Vagina (tissue), 2 donors: ENCODE results near the gene PIK3R6.

Experiments used
- POLR2A ChIP-seq, 2 donors: fragments of 450-650 bp; IDR thresholded peaks; one replicate each; pipeline ENCODE4 v1.6.1; 2017; ENCODE audit warnings: antibody characterized with exemption in 2 of 2, mild to moderate bottlenecking in 2 of 2, moderate library complexity in 2 of 2
- POLR2AphosphoS5 ChIP-seq, 2 donors: sonication (generic); formaldehyde crosslinking; IDR thresholded peaks; one replicate each; pipeline ENCODE4 v1.9.0; 2017; ENCODE audit warnings: antibody characterized with exemption in 2 of 2, mild to moderate bottlenecking in 2 of 2, low read depth in 1 of 2; ENCODE audit not compliant: insufficient read depth in 1 of 2

DNA sequence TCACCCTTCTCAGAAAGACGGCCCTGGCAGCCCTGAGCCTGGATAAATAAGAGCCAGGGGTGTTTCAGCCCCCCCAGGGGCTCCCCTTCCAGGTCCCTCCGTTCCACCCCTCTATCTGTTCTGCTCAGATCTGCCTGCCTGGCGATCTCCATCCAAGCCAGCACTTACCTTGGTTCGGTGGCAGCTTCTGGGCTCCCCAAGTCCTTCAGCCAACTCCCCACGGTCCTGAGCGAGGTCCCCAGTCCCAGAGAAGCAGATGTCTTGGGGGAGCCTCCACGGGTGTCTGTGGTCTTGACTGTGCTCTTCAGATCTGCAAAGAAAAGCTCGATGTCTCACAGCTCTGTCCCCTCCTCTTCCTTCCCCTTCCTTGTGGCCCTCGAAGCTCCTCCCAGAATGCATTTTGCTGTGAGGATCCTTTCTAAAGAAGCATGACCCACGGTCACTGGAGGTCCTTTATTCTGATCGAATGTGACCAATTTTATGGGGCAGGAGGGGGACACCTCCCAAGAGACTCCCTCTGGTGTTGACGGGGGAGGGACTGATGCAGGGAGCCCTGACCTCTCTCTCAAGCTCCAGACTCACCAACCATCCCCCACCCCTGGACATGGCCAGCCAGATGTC is at the start of gene PIK3R6:
- TF ChIP-seq POLR2A (IDR thresholded peaks at IDR 0.05) (no peak), POLR2AphosphoS5 (IDR thresholded peaks at IDR 0.05; ENCODE audit: insufficient read depth in 1 of 2, low read depth in 1 of 2) (no peak)
